ENCODE data around the gene SRRM2. TPM values are rescaled to one million over a fixed set of nuclear protein-coding genes. Genes with fewer than 3 reads are reported as not detected.
A peak's percentile ranks its signal among the peaks of the same experiment; 100 is the strongest.

SRRM2 gene
- total and polyA plus RNA-seq, 9 of the 15 experiments (the other 6 are each of a cell fraction or from before 2014, with no cell fraction given): 26.7 to 563 (median 81.1) TPM

DNA sequence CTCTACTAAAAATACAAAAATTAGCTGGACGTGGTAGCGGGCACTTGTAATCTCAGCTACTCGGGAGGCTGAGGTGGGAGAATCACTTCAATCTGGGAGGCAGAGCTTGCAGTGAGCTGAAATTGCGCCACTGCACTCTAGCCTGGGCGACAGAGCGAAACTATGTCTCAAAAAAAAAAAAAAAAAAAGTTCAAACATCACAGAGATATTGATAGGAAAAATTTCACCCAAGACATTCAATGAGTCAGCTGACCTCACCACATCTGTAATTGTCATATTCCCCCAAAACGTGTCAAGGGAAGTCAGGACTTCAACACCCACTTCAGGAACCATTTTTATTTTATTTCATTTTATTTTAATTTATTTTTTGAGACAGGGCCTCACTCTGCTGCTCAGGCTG lies 24.4 kb upstream of the SRRM2 start (continued):
- TF ChIP-seq, protein P1, sequence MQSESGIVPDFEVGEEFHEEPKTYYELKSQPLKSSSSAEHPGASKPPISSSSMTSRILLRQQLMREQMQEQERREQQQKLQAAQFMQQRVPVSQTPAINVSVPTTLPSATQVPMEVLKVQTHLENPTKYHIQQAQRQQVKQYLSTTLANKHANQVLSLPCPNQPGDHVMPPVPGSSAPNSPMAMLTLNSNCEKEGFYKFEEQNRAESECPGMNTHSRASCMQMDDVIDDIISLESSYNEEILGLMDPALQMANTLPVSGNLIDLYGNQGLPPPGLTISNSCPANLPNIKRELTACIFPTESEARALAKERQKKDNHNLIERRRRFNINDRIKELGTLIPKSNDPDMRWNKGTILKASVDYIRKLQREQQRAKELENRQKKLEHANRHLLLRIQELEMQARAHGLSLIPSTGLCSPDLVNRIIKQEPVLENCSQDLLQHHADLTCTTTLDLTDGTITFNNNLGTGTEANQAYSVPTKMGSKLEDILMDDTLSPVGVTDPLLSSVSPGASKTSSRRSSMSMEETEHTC (IDR thresholded peaks at IDR 0.05): no peak

DNA sequence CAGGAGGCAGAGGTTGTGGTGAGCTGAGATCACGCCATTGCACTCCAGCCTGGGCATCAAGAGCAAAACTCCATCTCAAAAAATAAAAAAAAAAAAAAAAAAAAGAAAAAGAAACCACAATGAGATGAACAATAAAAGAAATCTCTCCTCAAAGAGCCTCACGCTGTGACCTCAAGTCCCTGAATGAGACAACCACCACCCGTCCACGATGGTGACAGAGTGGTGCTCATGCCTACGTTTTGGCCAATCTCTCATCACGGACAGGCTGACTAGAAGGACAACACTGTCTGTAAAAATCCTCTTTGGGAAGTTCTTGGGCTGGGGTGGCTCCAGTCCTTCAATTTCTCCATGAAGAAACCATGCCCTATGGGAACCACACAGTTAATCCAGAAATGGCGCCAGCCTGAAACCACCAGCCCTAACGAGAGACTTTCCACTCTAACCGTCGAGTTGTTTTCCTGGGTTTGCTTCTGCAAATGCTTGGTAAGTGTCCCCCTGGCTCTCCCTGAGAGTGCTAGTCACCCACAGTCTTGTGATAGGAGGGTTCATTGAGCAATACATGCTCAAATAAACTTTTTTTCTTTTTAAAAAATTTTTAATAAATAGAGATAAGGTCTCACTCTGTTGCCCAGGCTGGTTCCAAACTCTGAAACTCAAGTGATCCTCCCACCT lies 17.5 kb upstream of the SRRM2 start:
- H2AFZ ChIP-seq (ENCODE audit: low read depth, low read length): peak overlapping the region; percentile 34; the same call in 1 of the 2 replicates
- no peaks in the 10 kb centered on the region for H4K20me1 ChIP-seq (replicated peaks; ENCODE audit: control insufficient read depth, insufficient read depth, low read length)
- H3K79me2 ChIP-seq (ENCODE audit: control insufficient read depth, insufficient read depth, low read length): no peaks in the 10 kb centered on the region
- no peak overlapping the region for H3K4me2 ChIP-seq (ENCODE audit: insufficient read depth, low read length)
- no peaks in the 10 kb centered on the region for H3K27me3 ChIP-seq (ENCODE audit: control insufficient read depth in 2 of 2, insufficient read depth in 2 of 2, low read length in 2 of 2)
- H3K9me1 ChIP-seq (ENCODE audit: control insufficient read depth, insufficient read depth, low read length): no peaks in the 10 kb centered on the region
- no peak overlapping the region for H3K4me3 ChIP-seq
- POLR2A ChIA-PET: interaction anchor here (1.4 kb wide), 1 partner anchor 18 kb away, joined by 6 read pairs; the partner anchor contains the start of gene SRRM2
- H3K36me3 ChIP-seq (ENCODE audit: control insufficient read depth, insufficient read depth, low read length): no peaks in the 10 kb centered on the region
- no peaks in the 10 kb centered on the region for H3K9me3 ChIP-seq (replicated peaks; ENCODE audit: control insufficient read depth, insufficient read depth, low read depth, low read length)
- CTCF ChIA-PET (ENCODE audit: low intra/inter-chr PET ratio): no interaction called here
- WGBS (ENCODE audit: insufficient coverage, low coverage, missing lambda C conversion rate): 52% methylated on average over 10 of the region's 10 CpGs
- no peak for ATAC-seq
- BruUV-seq (replicated peaks): no TSS peak
- DNase-seq (ENCODE audit: extremely low read depth in 1 of 4, low spot score in 3 of 4): no peak
- H3K27ac ChIP-seq (ENCODE audit: extremely low read depth, low read depth, low read length): no peak overlapping the region
- peaks cover 7 to 28% of the 10 kb centered on the region in 2 experiments; a peak in 4 of 5 replicates for H3K4me1 ChIP-seq (replicated peaks in 1 of 2; ENCODE audit: control insufficient read depth in 2 of 2, insufficient read depth in 2 of 2, low read length in 2 of 2)
- TF ChIP-seq POU5F1 (IDR thresholded peaks at IDR 0.05; ENCODE audit: borderline replicate concordance, low read depth, low read length, partially characterized antibody) (no peak), PRPF4 (IDR thresholded peaks at IDR 0.05; ENCODE audit: insufficient read depth, low read depth, low read length, poor library complexity, severe bottlenecking) (no peak), ETV5 (CRISPR knock-in tag; IDR thresholded peaks at IDR 0.05; ENCODE audit: low read depth) (no peak), ZNF324 (CRISPR knock-in tag; IDR thresholded peaks at IDR 0.05) (no peak), SLC30A9 (CRISPR knock-in tag; IDR thresholded peaks at IDR 0.05) (no peak), RHOXF2B (CRISPR knock-in tag; conservative IDR thresholded peaks at IDR 0.05) (no peak), CCNT2 (IDR thresholded peaks at IDR 0.05; ENCODE audit: borderline replicate concordance, extremely low read depth, insufficient read length, low read depth, low read length) (no peak), CTBP1 (IDR thresholded peaks at IDR 0.05; ENCODE audit: borderline replicate concordance) (no peak), ARHGAP35 (IDR thresholded peaks at IDR 0.05; ENCODE audit: partially characterized antibody) (no peak)
- FAIRE-seq: no peak
- in situ Hi-C loops (cut with MboI): no loop called here
- intact Hi-C loops (cut with micrococcal nuclease): no loop called here
- no peak overlapping the region for H3K9ac ChIP-seq (ENCODE audit: insufficient read depth in 1 of 2, low read depth in 2 of 2, low read length in 2 of 2)
